GM12892 (cell line): Measurements from ENCODE around the gene MYH6.

Source experiments
- DNase-seq: peaks from one replicate; pipeline ENCODE4 v3.0.0; 2011; ENCODE audit not compliant: insufficient read length
- FAIRE-seq: peaks from 2 replicates; lab custom pipeline; 2011; peaks lifted over from hg19 to GRCh38; lab: Jason Lieb, UNC
- POLR2A ChIP-seq: IDR thresholded peaks from 2 replicates; pipeline ENCODE4 v1.6.1; 2011; ENCODE audit warnings: low read depth, low read length, control low read depth
- POLR2AphosphoS5 ChIP-seq: IDR thresholded peaks from 2 replicates; pipeline ENCODE4 v1.6.1; 2011; ENCODE audit warnings: low read depth, low read length, control low read depth
- TAF1 ChIP-seq: IDR thresholded peaks from 2 replicates; pipeline ENCODE4 v1.6.1; 2011; ENCODE audit warnings: low read depth, mild to moderate bottlenecking, control low read depth, low read length, borderline replicate concordance

The MYH6 gene

DNA sequence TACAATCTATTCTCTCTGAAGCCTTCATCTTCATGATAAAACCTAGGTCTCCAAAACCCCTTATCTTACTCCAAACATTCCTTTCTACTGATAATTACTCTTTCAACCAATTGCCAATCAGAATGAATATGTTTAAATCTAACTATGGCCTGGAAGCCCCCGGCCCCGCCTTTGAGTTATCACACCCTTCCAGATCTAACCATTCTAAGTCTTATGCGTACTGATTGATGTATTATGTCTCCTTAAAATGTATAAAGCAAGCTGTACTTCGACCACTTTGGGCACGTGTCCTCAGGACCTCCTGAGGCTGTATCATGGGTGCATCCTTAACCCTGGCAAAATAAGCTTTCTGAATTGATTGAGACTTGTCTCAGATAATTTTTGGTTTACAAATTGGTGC, 72.5 kb downstream of the MYH6 start:
- TF ChIP-seq POLR2A: no peak
- TF ChIP-seq POLR2AphosphoS5: no peak
- TF ChIP-seq TAF1: no peak
- no peak for FAIRE-seq
- no peak for DNase-seq
